Tibial artery (tissue), 4 donors: ENCODE measurements around the gene XPO4.
A peak's percentile ranks its signal among the peaks of the same experiment; 100 is the strongest.
"Not testable (repeated sequence)": the region's sequence is repeated elsewhere in the genome, so short reads cannot be mapped to it uniquely, and the experiment has no call there.

Experiments
- DNase-seq, 2 donors: peaks; one replicate each; pipeline ENCODE4 v3.0.0-alpha.2; 2019
- H3K27ac ChIP-seq, 2 donors: fragments of 200-600 bp; sonication (generic) in 1 of 2; 1 replicate in 1 of 2; 2 replicates in 1 of 2; pipeline ENCODE4 v1.5.1; 2018 to 2019; ENCODE audit warnings: mild to moderate bottlenecking in 1 of 2
- H3K27me3 ChIP-seq, 2 donors: fragments of 200-600 bp; sonication (generic) in 1 of 2; one replicate each; pipeline versions ENCODE4 v1.5.1 to v1.6.0; 2016 to 2019
- H3K36me3 ChIP-seq, 3 donors: fragments of 200-600 bp; sonication (generic) in 2 of 3; one replicate each; pipeline ENCODE4 v1.5.1; 2016 to 2019; ENCODE audit warnings: mild to moderate bottlenecking in 2 of 3
- H3K4me1 ChIP-seq, 4 donors: fragments of 200-600 bp; sonication (generic) in 2 of 4; 1 replicate in 3 of 4; 2 replicates in 1 of 4; pipeline ENCODE4 v1.5.1; 2016 to 2019
- H3K4me3 ChIP-seq, 2 donors: fragments of 200-600 bp; sonication (generic) in 1 of 2; 1 replicate in 1 of 2; 2 replicates in 1 of 2; pipeline ENCODE4 v1.5.1; 2018 to 2019; ENCODE audit warnings: mild to moderate bottlenecking in 2 of 2
- H3K9me3 ChIP-seq, 3 donors: fragments of 200-600 bp; sonication (generic) in 1 of 3; one replicate each; pipeline ENCODE4 v1.5.1; 2016 to 2019
- CTCF ChIP-seq, 2 experiments: fragments of 200-600 bp in 1 of 2; fragments of 450-650 bp in 1 of 2; IDR thresholded peaks; one replicate each; pipeline ENCODE4 v1.5.1; 2017 to 2019; ENCODE audit warnings: antibody characterized with exemption in 2 of 2, mild to moderate bottlenecking in 1 of 2, moderate library complexity in 1 of 2
- intact Hi-C: fragments of 100-400 bp; cut with DNase I; formaldehyde crosslinking; loops from one replicate; pipeline ENCODE4 v1.15.0; 2023; ENCODE audit warnings: low total_unique reads

The XPO4 gene

GRCh38 chr13:20939662-20940061 is 37.1 kb upstream of the XPO4 start:
- intact Hi-C loops: loop anchor here (10.0 kb wide), 3 partner anchors 125 to 535 kb away; partner anchors contain the start of gene LATS2
- H3K9me3 ChIP-seq: no peaks in the 10 kb centered on the region
- DNase-seq: no peak
- H3K27ac ChIP-seq: no peak overlapping the region
- H3K27me3 ChIP-seq: peaks cover 0 to 8% of the 10 kb centered on the region in 2 donors
- peaks cover 0 to 5% (median 0%) of the 10 kb centered on the region in 4 donors for H3K4me1 ChIP-seq
- no peaks in the 10 kb centered on the region for H3K36me3 ChIP-seq
- no peak overlapping the region for H3K4me3 ChIP-seq
- no peak for TF ChIP-seq CTCF (IDR thresholded peaks at IDR 0.05)

GRCh38 chr13:20938302-20938701 is 35.8 kb upstream of the XPO4 start:
- Histone ChIP-seq H3K36me3 (no peaks in the 10 kb centered on the region), H3K4me1 (peaks cover 0 to 4% (median 0%) of the 10 kb centered on the region in 4 donors), H3K27ac (no peak overlapping the region), H3K9me3 (no peaks in the 10 kb centered on the region), H3K4me3 (no peak overlapping the region), H3K27me3 (peaks cover 0 to 8% of the 10 kb centered on the region in 2 donors)
- no peak for TF ChIP-seq CTCF (IDR thresholded peaks at IDR 0.05)
- DNase-seq: peak in 1 of 2 donors; percentile 1
- intact Hi-C loops: no loop called here

- Histone ChIP-seq H3K27me3 (no peaks in the 10 kb centered on the region), H3K36me3 (no peaks in the 10 kb centered on the region), H3K9me3 (no peaks in the 10 kb centered on the region), H3K27ac (no peak overlapping the region), H3K4me1 (no peaks in the 10 kb centered on the region), H3K4me3 (no peak overlapping the region)
- TF ChIP-seq CTCF (IDR thresholded peaks at IDR 0.05): no peak
- intact Hi-C loops: loop anchor here (5.0 to 10.0 kb wide), 2 partner anchors 223 to 435 kb away; partner anchors contain the start of gene IL17D
- no peak for DNase-seq
Observed at GRCh38 chr13:20927596-20928257, 25.2 kb upstream of the XPO4 start.

GRCh38 chr13:20925395-20925790 is 22.8 kb upstream of the XPO4 start:
- H3K27me3 ChIP-seq, H3K4me3 ChIP-seq, H3K9me3 ChIP-seq, H3K4me1 ChIP-seq, H3K36me3 ChIP-seq, H3K27ac ChIP-seq: not testable (repeated sequence)
- intact Hi-C loops: loop anchor here (5.0 to 10.0 kb wide), 2 partner anchors 221 to 433 kb away; partner anchors contain the start of gene IL17D
- peak in 1 of 2 donors; percentile 32 for DNase-seq

GRCh38 chr13:20924758-20925394 is 22.3 kb upstream of the XPO4 start:
- intact Hi-C loops: loop anchor here (5.0 to 10.0 kb wide), 2 partner anchors 220 to 433 kb away; partner anchors contain the start of gene IL17D
- H3K9me3 ChIP-seq: no peaks in the 10 kb centered on the region
- peak; percentile 75 to 79 for DNase-seq
- TF ChIP-seq CTCF (IDR thresholded peaks at IDR 0.05): peak; percentile 59 to 66
- H3K36me3 ChIP-seq: no peaks in the 10 kb centered on the region
- no peaks in the 10 kb centered on the region for H3K4me1 ChIP-seq
- no peaks in the 10 kb centered on the region for H3K27me3 ChIP-seq
- no peak overlapping the region for H3K4me3 ChIP-seq
- H3K27ac ChIP-seq: no peak overlapping the region

GRCh38 chr13:20923272-20923671 is 20.7 kb upstream of the XPO4 start:
- TF ChIP-seq CTCF (IDR thresholded peaks at IDR 0.05): no peak

More at GRCh38 chr13:20923272-20923671, 20.7 kb upstream of the XPO4 start:
- peak in 1 of 2 donors; percentile 15 for DNase-seq
- H3K4me3 ChIP-seq: no peak overlapping the region
- H3K4me1 ChIP-seq: no peaks in the 10 kb centered on the region
- no peaks in the 10 kb centered on the region for H3K36me3 ChIP-seq
- H3K9me3 ChIP-seq: no peaks in the 10 kb centered on the region
- H3K27ac ChIP-seq: no peak overlapping the region
- intact Hi-C loops: loop anchor here (10.0 kb wide), 1 partner anchor 218 kb away; the partner anchor contains the start of gene IL17D
- no peaks in the 10 kb centered on the region for H3K27me3 ChIP-seq
